SK-N-SH (cell line): Measurements from ENCODE around the gene CYP4F3. TPM values are rescaled to one million over a fixed set of nuclear protein-coding genes. Genes with fewer than 3 reads are reported as not detected.

Source experiments
- CTCF ChIA-PET: fragments of 300-600, 350-600 bp; formaldehyde crosslinking; extraction: SDS; loops from one replicate; lab custom pipeline; 2021; lab: Yijun Ruan, JAX
- POLR2A ChIA-PET: fragments of 350-600 bp; sonication (Branson Sonifier 250); formaldehyde crosslinking; extraction: SDS; loops from one replicate; lab custom pipeline; 2020; ENCODE audit warnings: antibody characterized with exemption, inconsistent platforms; lab: Yijun Ruan, JAX
- DNase-seq: peaks from one replicate; pipeline ENCODE4 v3.0.0; 2012
- H2AFZ ChIP-seq: fragments of 200-600 bp; sonication (generic); 2 replicates; pipeline ENCODE4 v1.8.1; 2016; ENCODE audit warnings: antibody characterized with exemption, mild to moderate bottlenecking, low read depth
- H3F3A ChIP-seq: fragments of 200-600 bp; sonication (generic); replicated peaks from 2 replicates; pipeline ENCODE3; 2016; ENCODE audit warnings: antibody characterized with exemption, mild to moderate bottlenecking; ENCODE audit not compliant: insufficient read depth
- H3K27ac ChIP-seq, 2 experiments: fragments of 200-500 bp in 1 of 2; fragments of 200-600 bp in 1 of 2; sonication (Bioruptor generic) in 1 of 2; sonication (generic), shearing (Covaris generic) in 1 of 2; 2 replicates each; pipeline versions ENCODE4 v1.5.1 to v1.6.1; 2014 to 2016; ENCODE audit warnings: low read depth in 2 of 2, inconsistent platforms in 1 of 2, low read length in 1 of 2, mild to moderate bottlenecking in 1 of 2, mixed read lengths in 1 of 2
- H3K27me3 ChIP-seq: fragments of 200-600 bp; sonication (generic), shearing (Covaris generic); 2 replicates; pipeline ENCODE4 v1.6.1; 2016; ENCODE audit warnings: mixed run types; ENCODE audit not compliant: insufficient read depth
- H3K36me3 ChIP-seq, 2 experiments: fragments of 200-500 bp in 1 of 2; fragments of 200-600 bp in 1 of 2; sonication (Bioruptor generic) in 1 of 2; sonication (generic) in 1 of 2; replicated peaks in 1 of 2; 2 replicates each; pipeline versions ENCODE3 to v1.5.1; 2014 to 2016; ENCODE audit warnings: low read length in 1 of 2, mild to moderate bottlenecking in 1 of 2; ENCODE audit not compliant: insufficient read depth in 2 of 2, control insufficient read depth in 1 of 2
- H3K4me1 ChIP-seq, 2 experiments: fragments of 200-500 bp in 1 of 2; fragments of 200-600 bp in 1 of 2; sonication (Bioruptor generic) in 1 of 2; sonication (generic), shearing (Covaris generic) in 1 of 2; 2 replicates each; pipeline versions ENCODE4 v1.5.1 to v1.6.1; 2014 to 2016; ENCODE audit warnings: low read depth in 1 of 2, low read length in 1 of 2, mixed run types in 1 of 2; ENCODE audit not compliant: insufficient read depth in 2 of 2, control insufficient read depth in 1 of 2
- H3K4me2 ChIP-seq: fragments of 200-600 bp; sonication (generic), shearing (Covaris generic); 2 replicates; pipeline ENCODE4 v1.6.1; 2017; ENCODE audit warnings: mixed run types
- H3K4me3 ChIP-seq, 2 experiments: fragments of 200-500 bp in 1 of 2; fragments of 200-600 bp in 1 of 2; sonication (Bioruptor generic) in 1 of 2; sonication (generic), shearing (Covaris generic) in 1 of 2; 2 replicates each; pipeline versions ENCODE4 v1.5.1 to v1.8.1; 2014 to 2016; ENCODE audit warnings: low read depth in 2 of 2, inconsistent platforms in 1 of 2, low read length in 1 of 2, mild to moderate bottlenecking in 1 of 2, mixed read lengths in 1 of 2, moderate library complexity in 1 of 2
- H3K79me2 ChIP-seq: fragments of 200-600 bp; sonication (generic); 2 replicates; pipeline ENCODE4 v1.8.1; 2017; ENCODE audit warnings: mild to moderate bottlenecking; ENCODE audit not compliant: insufficient read depth
- H3K9ac ChIP-seq: fragments of 200-600 bp; sonication (generic); 2 replicates; pipeline ENCODE4 v1.6.1; 2017; ENCODE audit warnings: mixed run types
- H3K9me2 ChIP-seq: fragments of 200-600 bp; sonication (generic); 2 replicates; pipeline ENCODE4 v1.6.1; 2017; ENCODE audit warnings: mixed run types
- H3K9me3 ChIP-seq: fragments of 200-600 bp; sonication (generic); 2 replicates; pipeline ENCODE4 v1.6.1; 2017; ENCODE audit warnings: mixed run types, mild to moderate bottlenecking, moderate library complexity
- H4K20me1 ChIP-seq: fragments of 200-600 bp; sonication (generic); 2 replicates; pipeline ENCODE4 v1.6.1; 2017; ENCODE audit warnings: mild to moderate bottlenecking, mixed run types; ENCODE audit not compliant: insufficient read depth
- ELF1 ChIP-seq: IDR thresholded peaks from 2 replicates; pipeline ENCODE4 v1.4.0; 2012
- GABPA ChIP-seq: IDR thresholded peaks from 2 replicates; pipeline ENCODE4 v1.4.0; 2012; ENCODE audit warnings: low read depth, mild to moderate bottlenecking
- MEF2A ChIP-seq: IDR thresholded peaks from 2 replicates; pipeline ENCODE4 v1.4.0; 2012; ENCODE audit warnings: low read depth, borderline replicate concordance
- MXI1 ChIP-seq: IDR thresholded peaks from 2 replicates; pipeline ENCODE4 v1.6.1; 2012; ENCODE audit warnings: mild to moderate bottlenecking, low read depth, low read length, improper control_type of control experiment
- NFIC ChIP-seq: IDR thresholded peaks from 2 replicates; pipeline ENCODE4 v1.4.0; 2012; ENCODE audit warnings: borderline replicate concordance
- NRF1 ChIP-seq: IDR thresholded peaks from 2 replicates; pipeline ENCODE4 v1.6.1; 2012; ENCODE audit warnings: low read depth, mild to moderate bottlenecking, low read length
- POLR2AphosphoS5 ChIP-seq: IDR thresholded peaks from 2 replicates; pipeline ENCODE4 v1.6.1; 2012; ENCODE audit warnings: low read depth, low read length
- RXRA ChIP-seq: IDR thresholded peaks from 2 replicates; pipeline ENCODE4 v1.4.0; 2012; ENCODE audit warnings: low read depth, mild to moderate bottlenecking, borderline replicate concordance
- SIN3A ChIP-seq: IDR thresholded peaks from 2 replicates; pipeline ENCODE4 v1.6.1; 2012; ENCODE audit warnings: low read depth, mild to moderate bottlenecking, low read length, moderate library complexity, borderline replicate concordance
- USF1 ChIP-seq: IDR thresholded peaks from 2 replicates; pipeline ENCODE4 v1.4.0; 2012; ENCODE audit warnings: low read depth, borderline replicate concordance
- YY1 ChIP-seq: IDR thresholded peaks from 2 replicates; pipeline ENCODE4 v1.4.0; 2012; ENCODE audit warnings: low read depth, mild to moderate bottlenecking
- WGBS: methylation state at CpG from one replicate; pipeline ENCODE4 v1.1.6; 2017; ENCODE audit warnings: low lambda C conversion rate; 5-methylcytosine and 5-hydroxymethylcytosine counted together
- polyA plus RNA-seq, 3 experiments: library from polyadenylated mRNA; depleted of rRNA; stranded (reverse); fragments of >200 nt; gene quantifications; 2 replicates each; pipeline ENCODE4 v1.2.3, GENCODE V29; 2012
- TF ChIP-seq, protein P1 (sequence below): IDR thresholded peaks from 2 replicates; pipeline ENCODE4 v1.6.1; 2012; ENCODE audit warnings: mild to moderate bottlenecking, low read depth, low read length, moderate library complexity
- TF ChIP-seq, protein P2 (sequence below): fragments of 200-600 bp; sonication (generic); IDR thresholded peaks from 2 replicates; pipeline ENCODE4 v1.6.1; 2017; ENCODE audit warnings: antibody characterized with exemption, mild to moderate bottlenecking, moderate library complexity
- TF ChIP-seq, protein P3 (sequence below): IDR thresholded peaks from 2 replicates; pipeline ENCODE4 v1.4.0; 2012; ENCODE audit warnings: low read depth, borderline replicate concordance

The CYP4F3 gene
- polyA plus RNA-seq, 1 of the 3 experiments (the other 2 are of a cell fraction): 0.08 TPM

- no peak for DNase-seq
- H3K36me3 ChIP-seq: no peaks in the 10 kb centered on the region
- TF ChIP-seq GABPA (no peak), SIN3A (no peak), MEF2A (no peak), NFIC (no peak), MXI1 (no peak), POLR2AphosphoS5 (no peak)
- TF ChIP-seq, protein P1, sequence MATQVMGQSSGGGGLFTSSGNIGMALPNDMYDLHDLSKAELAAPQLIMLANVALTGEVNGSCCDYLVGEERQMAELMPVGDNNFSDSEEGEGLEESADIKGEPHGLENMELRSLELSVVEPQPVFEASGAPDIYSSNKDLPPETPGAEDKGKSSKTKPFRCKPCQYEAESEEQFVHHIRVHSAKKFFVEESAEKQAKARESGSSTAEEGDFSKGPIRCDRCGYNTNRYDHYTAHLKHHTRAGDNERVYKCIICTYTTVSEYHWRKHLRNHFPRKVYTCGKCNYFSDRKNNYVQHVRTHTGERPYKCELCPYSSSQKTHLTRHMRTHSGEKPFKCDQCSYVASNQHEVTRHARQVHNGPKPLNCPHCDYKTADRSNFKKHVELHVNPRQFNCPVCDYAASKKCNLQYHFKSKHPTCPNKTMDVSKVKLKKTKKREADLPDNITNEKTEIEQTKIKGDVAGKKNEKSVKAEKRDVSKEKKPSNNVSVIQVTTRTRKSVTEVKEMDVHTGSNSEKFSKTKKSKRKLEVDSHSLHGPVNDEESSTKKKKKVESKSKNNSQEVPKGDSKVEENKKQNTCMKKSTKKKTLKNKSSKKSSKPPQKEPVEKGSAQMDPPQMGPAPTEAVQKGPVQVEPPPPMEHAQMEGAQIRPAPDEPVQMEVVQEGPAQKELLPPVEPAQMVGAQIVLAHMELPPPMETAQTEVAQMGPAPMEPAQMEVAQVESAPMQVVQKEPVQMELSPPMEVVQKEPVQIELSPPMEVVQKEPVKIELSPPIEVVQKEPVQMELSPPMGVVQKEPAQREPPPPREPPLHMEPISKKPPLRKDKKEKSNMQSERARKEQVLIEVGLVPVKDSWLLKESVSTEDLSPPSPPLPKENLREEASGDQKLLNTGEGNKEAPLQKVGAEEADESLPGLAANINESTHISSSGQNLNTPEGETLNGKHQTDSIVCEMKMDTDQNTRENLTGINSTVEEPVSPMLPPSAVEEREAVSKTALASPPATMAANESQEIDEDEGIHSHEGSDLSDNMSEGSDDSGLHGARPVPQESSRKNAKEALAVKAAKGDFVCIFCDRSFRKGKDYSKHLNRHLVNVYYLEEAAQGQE: no peak
- TF ChIP-seq, protein P2, sequence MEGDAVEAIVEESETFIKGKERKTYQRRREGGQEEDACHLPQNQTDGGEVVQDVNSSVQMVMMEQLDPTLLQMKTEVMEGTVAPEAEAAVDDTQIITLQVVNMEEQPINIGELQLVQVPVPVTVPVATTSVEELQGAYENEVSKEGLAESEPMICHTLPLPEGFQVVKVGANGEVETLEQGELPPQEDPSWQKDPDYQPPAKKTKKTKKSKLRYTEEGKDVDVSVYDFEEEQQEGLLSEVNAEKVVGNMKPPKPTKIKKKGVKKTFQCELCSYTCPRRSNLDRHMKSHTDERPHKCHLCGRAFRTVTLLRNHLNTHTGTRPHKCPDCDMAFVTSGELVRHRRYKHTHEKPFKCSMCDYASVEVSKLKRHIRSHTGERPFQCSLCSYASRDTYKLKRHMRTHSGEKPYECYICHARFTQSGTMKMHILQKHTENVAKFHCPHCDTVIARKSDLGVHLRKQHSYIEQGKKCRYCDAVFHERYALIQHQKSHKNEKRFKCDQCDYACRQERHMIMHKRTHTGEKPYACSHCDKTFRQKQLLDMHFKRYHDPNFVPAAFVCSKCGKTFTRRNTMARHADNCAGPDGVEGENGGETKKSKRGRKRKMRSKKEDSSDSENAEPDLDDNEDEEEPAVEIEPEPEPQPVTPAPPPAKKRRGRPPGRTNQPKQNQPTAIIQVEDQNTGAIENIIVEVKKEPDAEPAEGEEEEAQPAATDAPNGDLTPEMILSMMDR: no peak
- H4K20me1 ChIP-seq: no peaks in the 10 kb centered on the region
- no peak overlapping the region for H2AFZ ChIP-seq
- no peak overlapping the region for H3K4me3 ChIP-seq
- POLR2A ChIA-PET: no interaction called here
- H3K79me2 ChIP-seq: no peaks in the 10 kb centered on the region
- no peaks in the 10 kb centered on the region for H3K9me2 ChIP-seq
- CTCF ChIA-PET: no interaction called here
- no peaks in the 10 kb centered on the region for H3K9me3 ChIP-seq
- H3K27ac ChIP-seq: no peak overlapping the region
- no peak overlapping the region for H3K9ac ChIP-seq
- H3K27me3 ChIP-seq: no peaks in the 10 kb centered on the region
- 22% methylated on average over 1 of the region's 3 CpGs for WGBS
- no peaks in the 10 kb centered on the region for H3K4me1 ChIP-seq
- H3F3A ChIP-seq: no peaks in the 10 kb centered on the region
- no peak overlapping the region for H3K4me2 ChIP-seq
Measured at GRCh38 chr19:15644066-15644741, 3.5 kb downstream of the CYP4F3 start.

- no peaks in the 10 kb centered on the region for H3K9me2 ChIP-seq
- TF ChIP-seq, protein P3, sequence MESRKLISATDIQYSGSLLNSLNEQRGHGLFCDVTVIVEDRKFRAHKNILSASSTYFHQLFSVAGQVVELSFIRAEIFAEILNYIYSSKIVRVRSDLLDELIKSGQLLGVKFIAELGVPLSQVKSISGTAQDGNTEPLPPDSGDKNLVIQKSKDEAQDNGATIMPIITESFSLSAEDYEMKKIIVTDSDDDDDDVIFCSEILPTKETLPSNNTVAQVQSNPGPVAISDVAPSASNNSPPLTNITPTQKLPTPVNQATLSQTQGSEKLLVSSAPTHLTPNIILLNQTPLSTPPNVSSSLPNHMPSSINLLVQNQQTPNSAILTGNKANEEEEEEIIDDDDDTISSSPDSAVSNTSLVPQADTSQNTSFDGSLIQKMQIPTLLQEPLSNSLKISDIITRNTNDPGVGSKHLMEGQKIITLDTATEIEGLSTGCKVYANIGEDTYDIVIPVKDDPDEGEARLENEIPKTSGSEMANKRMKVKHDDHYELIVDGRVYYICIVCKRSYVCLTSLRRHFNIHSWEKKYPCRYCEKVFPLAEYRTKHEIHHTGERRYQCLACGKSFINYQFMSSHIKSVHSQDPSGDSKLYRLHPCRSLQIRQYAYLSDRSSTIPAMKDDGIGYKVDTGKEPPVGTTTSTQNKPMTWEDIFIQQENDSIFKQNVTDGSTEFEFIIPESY: no peak
- TF ChIP-seq NRF1 (no peak), GABPA (no peak), ELF1 (no peak), RXRA (no peak), NFIC (no peak), YY1 (no peak), USF1 (no peak), POLR2AphosphoS5 (no peak)
- 12% methylated on average over 3 of the region's 3 CpGs for WGBS
- H3K4me3 ChIP-seq: no peak overlapping the region
- H3K4me1 ChIP-seq: no peaks in the 10 kb centered on the region
- H3K79me2 ChIP-seq: no peaks in the 10 kb centered on the region
- POLR2A ChIA-PET: no interaction called here
- H3F3A ChIP-seq: no peaks in the 10 kb centered on the region
- no peak overlapping the region for H2AFZ ChIP-seq
- H3K9me3 ChIP-seq: no peaks in the 10 kb centered on the region
- H3K36me3 ChIP-seq: no peaks in the 10 kb centered on the region
- H3K27ac ChIP-seq: no peak overlapping the region
- H3K4me2 ChIP-seq: no peak overlapping the region
- H4K20me1 ChIP-seq: no peaks in the 10 kb centered on the region
- H3K27me3 ChIP-seq: no peaks in the 10 kb centered on the region
- DNase-seq: no peak
- H3K9ac ChIP-seq: no peak overlapping the region
- CTCF ChIA-PET: no interaction called here
Measured at GRCh38 chr19:15644816-15645215, 4.1 kb downstream of the CYP4F3 start.
